Dermis lymphatic vessel endothelial cell (primary cell): ENCODE measurements around the gene SKI. TPM values are rescaled to one million over a fixed set of nuclear protein-coding genes. Genes with fewer than 3 reads are reported as not detected.

Source experiments
- total RNA-seq: library from RNA; depleted of rRNA; stranded (reverse); fragments of >200 nt; gene quantifications from 2 replicates; pipeline ENCODE4 v1.2.1, GENCODE V29; 2014

Gene SKI
- 18.1 and 18.7 TPM in 2 replicates for total RNA-seq

DNA sequence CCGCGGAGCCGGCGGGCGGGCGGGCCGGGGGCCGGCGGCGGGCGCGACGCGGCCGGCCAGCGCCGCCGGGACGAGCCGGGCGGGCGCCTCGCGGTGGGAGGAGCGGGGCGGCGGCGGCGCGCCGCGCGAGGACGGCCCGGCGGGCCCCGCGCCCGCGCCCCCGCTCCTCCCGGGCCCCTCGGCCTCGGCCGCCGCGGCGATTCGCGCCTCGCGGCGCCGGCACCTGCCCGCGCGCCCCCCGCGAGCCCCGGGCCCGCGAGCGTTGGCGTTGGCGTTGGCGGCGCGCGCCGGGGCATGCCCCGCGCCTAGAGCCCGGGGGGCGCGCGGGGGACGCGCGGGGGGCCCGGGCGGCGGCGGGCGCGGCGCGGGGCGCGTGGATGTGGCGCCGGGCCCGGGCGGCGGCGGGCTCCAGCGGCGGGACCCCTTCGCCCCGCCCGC is at the start of gene SKI:
TSS of gene SKI (plus strand) at position 163 of the 438 bp plus-strand sequence. CDS start 448 bp downstream, outside the sequence.

DNA sequence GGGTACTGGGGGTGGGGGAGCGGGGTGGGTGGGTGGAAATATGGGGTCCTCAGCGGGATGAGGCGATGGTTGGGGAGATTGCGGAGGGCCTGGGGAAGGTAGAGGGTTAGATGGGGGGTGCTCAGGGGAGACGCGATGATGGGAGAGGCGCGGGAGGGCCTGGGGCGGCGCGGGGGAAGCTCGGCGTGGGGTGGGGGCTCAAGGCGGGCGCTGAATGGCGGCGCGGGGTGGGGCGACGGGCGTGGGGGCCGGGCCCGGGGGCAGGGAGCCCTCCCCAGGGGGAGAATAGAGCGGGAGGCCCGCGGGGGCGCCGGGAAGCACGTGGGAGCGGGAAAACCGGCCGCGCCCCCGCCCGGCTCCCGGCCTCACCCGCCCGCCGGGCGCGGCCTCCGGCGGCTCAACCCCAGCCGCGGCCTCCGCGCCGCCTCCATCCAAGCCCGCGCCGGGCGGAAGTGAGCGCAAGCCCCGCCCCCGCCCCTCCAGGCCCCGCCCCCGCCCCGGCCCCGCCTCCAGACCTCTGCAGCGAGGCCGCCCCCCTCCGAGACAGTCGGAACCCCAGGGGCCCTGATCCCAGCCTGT is 33.7 kb upstream of the SKI start, which contains the start of gene FAAP20:
TSS of gene FAAP20 (minus strand) at position 454 of the 579 bp plus-strand sequence. CDS start at position 431, 23 bp downstream.

Other genes starting within 250 kb of the SKI start
- gene CFAP74, start 224.5 kb upstream of the SKI start, total RNA-seq = not detected in 2 replicates
- 0.86 and 1.3 TPM in 2 replicates for gene GABRD, start 209.0 kb upstream of the SKI start, total RNA-seq
- gene PRKCZ, start 177.9 kb upstream of the SKI start, total RNA-seq = 28.4 and 33.2 TPM in 2 replicates
- 12.5 and 13.2 TPM in 2 replicates for gene FAAP20, start 33.5 kb upstream of the SKI start, total RNA-seq
- gene MORN1, start 163.2 kb downstream of the SKI start, total RNA-seq = 2.9 and 5.5 TPM in 2 replicates
- gene RER1, start 163.5 kb downstream of the SKI start, total RNA-seq = 41.5 and 49.7 TPM in 2 replicates
- 27.7 and 30.8 TPM in 2 replicates for gene PEX10, start 184.2 kb downstream of the SKI start, total RNA-seq
- gene PLCH2, start 248.0 kb downstream of the SKI start, total RNA-seq = 0.09 and 0.22 TPM in 2 replicates